Stimulated activated naive CD4-positive, alpha-beta T cell treated with Interleukin-2 at 50 U/mL for 16 hours (primary cell): Measurements from ENCODE around the gene VPS16.
A peak's percentile ranks its signal among the peaks of the same experiment; 100 is the strongest.
"Not testable (repeated sequence)": the region's sequence is repeated elsewhere in the genome, so short reads cannot be mapped to it uniquely, and the experiment has no call there.

Source experiments
- DNase-seq: peaks from one replicate; lab custom pipeline; 2025; lab: John Stamatoyannopoulos, UW

VPS16 gene

GRCh38 chr20:2871661-2872458 lies 31.3 kb downstream of the VPS16 start:
- DNase-seq, result no peak

GRCh38 chr20:2872459-2873009 lies 32.0 kb downstream of the VPS16 start:
- peak; percentile 74 for DNase-seq

GRCh38 chr20:2873010-2873746 lies 32.6 kb downstream of the VPS16 start, which contains the start of gene PTPRA:
Gene PTPRA, plus strand, starts transcription at chr20:2873481. Its CDS starts 90,797 bp downstream, at chr20:2964278.
- peak; percentile 86 for DNase-seq

GRCh38 chr20:2873747-2874041 lies 33.1 kb downstream of the VPS16 start:
- peak; percentile 66 for DNase-seq

GRCh38 chr20:2874456-2874855 lies 33.9 kb downstream of the VPS16 start:
- no peak for DNase-seq

GRCh38 chr20:2875690-2876203 lies 35.2 kb downstream of the VPS16 start:
- no peak for DNase-seq

GRCh38 chr20:2878515-2878914 lies 38.0 kb downstream of the VPS16 start:
- no peak for DNase-seq

GRCh38 chr20:2879146-2879545 lies 38.6 kb downstream of the VPS16 start:
- DNase-seq, result no peak

- DNase-seq, result no peak
These were observed 40.1 kb downstream of the VPS16 start for GRCh38 chr20:2880650-2881049.

- DNase-seq, result no peak
These were observed 43.4 kb downstream of the VPS16 start for GRCh38 chr20:2883726-2884637.

- no peak for DNase-seq
These were observed 47.2 kb downstream of the VPS16 start for GRCh38 chr20:2887715-2888114.

GRCh38 chr20:2888224-2888955 lies 47.8 kb downstream of the VPS16 start:
- DNase-seq, result no peak

GRCh38 chr20:2889209-2889608 lies 48.7 kb downstream of the VPS16 start:
- DNase-seq, result no peak

GRCh38 chr20:2889797-2890196 lies 49.3 kb downstream of the VPS16 start:
- DNase-seq, result no peak

GRCh38 chr20:2890742-2891141 lies 50.2 kb downstream of the VPS16 start:
- no peak for DNase-seq

GRCh38 chr20:2891343-2891742 lies 50.8 kb downstream of the VPS16 start:
- no peak for DNase-seq

- DNase-seq, result no peak
These were observed 51.8 kb downstream of the VPS16 start for GRCh38 chr20:2892376-2892775.

GRCh38 chr20:2894221-2894620 lies 53.7 kb downstream of the VPS16 start:
- no peak for DNase-seq

- not testable (repeated sequence) for DNase-seq
These were observed 54.6 kb downstream of the VPS16 start for GRCh38 chr20:2895154-2895553.

GRCh38 chr20:2899243-2899642 lies 58.7 kb downstream of the VPS16 start:
- DNase-seq, result no peak
